Kidney epithelial cell (primary cell): Measurements from ENCODE around the gene ELMO1. TPM values are rescaled to one million over a fixed set of nuclear protein-coding genes. Genes with fewer than 3 reads are reported as not detected.

Experiments used
- DNase-seq: peaks from one replicate; pipeline ENCODE4 v3.0.0-alpha.2; 2010; ENCODE audit warnings: low read depth
- H3K27me3 ChIP-seq: 2 replicates; pipeline ENCODE4 v1.6.0; 2011; ENCODE audit warnings: low read length; ENCODE audit not compliant: control insufficient read depth, insufficient read depth
- H3K36me3 ChIP-seq: 2 replicates; pipeline ENCODE4 v1.5.1; 2011; ENCODE audit warnings: low read length; ENCODE audit not compliant: control insufficient read depth, insufficient read depth
- H3K4me3 ChIP-seq: 2 replicates; pipeline ENCODE4 v1.5.1; 2011; ENCODE audit warnings: low read depth, mild to moderate bottlenecking, control low read depth, low read length
- CTCF ChIP-seq: IDR thresholded peaks from 2 replicates; pipeline ENCODE4 v1.5.1; 2011; ENCODE audit warnings: mild to moderate bottlenecking, moderate library complexity, low read length, control low read depth, inconsistent platforms; ENCODE audit not compliant: insufficient read depth, poor library complexity, severe bottlenecking
- total RNA-seq: library from RNA; depleted of rRNA; stranded (reverse); fragments of >200 nt; gene quantifications from 2 replicates; pipeline ENCODE4 v1.2.3, GENCODE V29; 2015

Gene ELMO1
- total RNA-seq, 1 donor from 2014 or later, result 11.4 TPM

GRCh38 chr7:36955456-36956129 lies 493.1 kb downstream of the ELMO1 start:
- Histone ChIP-seq H3K27me3 (no peaks in the 10 kb centered on the region), H3K36me3 (no peaks in the 10 kb centered on the region), H3K4me3 (no peak overlapping the region)
- no peak for TF ChIP-seq CTCF
- DNase-seq, result no peak

DNA sequence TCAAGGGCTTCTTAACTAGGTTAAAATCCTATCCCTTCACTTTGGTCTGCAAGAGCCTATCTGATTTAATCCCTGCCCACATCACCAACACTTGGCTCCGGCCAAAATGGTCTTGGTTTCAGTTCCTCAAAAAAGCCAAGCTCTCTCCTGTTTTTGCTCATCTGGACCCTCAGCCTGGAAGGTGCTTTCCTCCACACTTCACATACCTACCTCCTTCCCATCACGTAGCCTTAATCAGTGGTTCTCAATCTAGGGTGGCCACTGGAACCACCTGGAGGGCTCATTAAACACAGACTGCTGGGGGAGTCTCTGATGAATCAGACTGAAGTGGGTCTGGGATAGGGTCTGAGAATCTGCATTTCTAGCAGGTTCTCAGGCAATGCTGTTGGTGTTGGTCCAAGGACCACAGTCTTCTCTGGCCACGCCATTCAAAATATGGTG lies 497.4 kb downstream of the ELMO1 start:
- Histone ChIP-seq H3K36me3 (no peaks in the 10 kb centered on the region), H3K27me3 (no peaks in the 10 kb centered on the region), H3K4me3 (no peak overlapping the region)
- TF ChIP-seq CTCF, result no peak
- no peak for DNase-seq

- Histone ChIP-seq H3K4me3 (no peak overlapping the region), H3K36me3 (no peaks in the 10 kb centered on the region), H3K27me3 (no peaks in the 10 kb centered on the region)
- DNase-seq, result no peak
- no peak for TF ChIP-seq CTCF
Observed at GRCh38 chr7:36949711-36950600, 498.7 kb downstream of the ELMO1 start.

GRCh38 chr7:36946401-36946739 lies 502.3 kb downstream of the ELMO1 start:
- Histone ChIP-seq H3K4me3 (no peak overlapping the region), H3K27me3 (no peaks in the 10 kb centered on the region), H3K36me3 (no peaks in the 10 kb centered on the region)
- TF ChIP-seq CTCF, result no peak
- no peak for DNase-seq

DNA sequence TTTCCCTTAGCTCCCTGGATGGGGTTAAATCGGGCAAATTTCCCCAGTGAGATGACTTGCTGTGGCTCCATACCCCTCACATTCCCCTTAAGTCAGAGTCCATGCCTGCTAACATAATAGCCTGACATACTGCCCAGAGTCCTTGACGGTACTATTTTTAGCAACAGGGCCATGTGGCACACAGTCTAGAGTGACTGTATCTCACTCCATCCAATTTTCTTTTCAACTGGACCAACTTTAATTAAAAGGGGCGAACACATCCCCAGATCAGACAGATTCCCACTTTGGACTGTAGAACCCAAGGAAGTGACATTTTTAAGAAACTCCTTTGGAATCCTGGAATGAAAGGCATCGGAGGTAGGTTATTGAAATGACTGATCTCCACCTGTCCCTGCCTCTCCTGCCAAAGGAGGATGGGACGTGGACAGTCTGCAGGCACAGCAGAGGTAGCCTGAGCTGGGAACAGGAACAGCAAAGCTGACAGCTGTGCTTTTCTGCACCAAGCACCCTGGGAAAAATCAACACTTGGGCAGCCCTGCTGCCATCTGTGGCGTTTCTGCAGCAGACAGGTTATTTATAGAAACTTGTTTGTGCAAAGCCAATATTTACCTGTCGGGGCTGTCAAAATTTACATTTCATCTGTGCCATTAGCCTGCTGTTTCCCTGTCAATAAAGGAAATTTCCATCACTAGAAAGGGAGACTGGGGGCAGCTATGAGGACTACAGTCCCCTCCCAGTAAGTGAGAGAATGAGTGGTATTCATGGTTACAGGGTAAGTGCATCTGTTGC lies 502.9 kb downstream of the ELMO1 start:
- H3K4me3 ChIP-seq, result no peak overlapping the region
- DNase-seq, result no peak
- no peak for TF ChIP-seq CTCF
- no peaks in the 10 kb centered on the region for H3K27me3 ChIP-seq
- H3K36me3 ChIP-seq, result no peaks in the 10 kb centered on the region
